Skin of body (tissue), 2 donors: ENCODE results near the gene HDAC4. TPM values are rescaled to one million over a fixed set of nuclear protein-coding genes. Genes with fewer than 3 reads are reported as not detected.

ENCODE experiments used
- DNase-seq: peaks from one replicate; lab custom pipeline; 2025; lab: John Stamatoyannopoulos, UW
- total RNA-seq: library from RNA; depleted of rRNA; stranded (reverse); fragments of >200 nt; gene quantifications from one replicate; pipeline ENCODE4 v1.2.3, GENCODE V29; 2014

The HDAC4 gene
- total RNA-seq, 1 donor from 2014 or later = 22.8 TPM

GRCh38 chr2:239429473-239430350 lies 28.9 kb upstream of the HDAC4 start:
- DNase-seq = peak; percentile 11

GRCh38 chr2:239425631-239426030 lies 24.8 kb upstream of the HDAC4 start:
- DNase-seq = no peak

- DNase-seq = no peak
Measured at GRCh38 chr2:239424337-239425045, 23.7 kb upstream of the HDAC4 start.

- DNase-seq = no peak
Measured at GRCh38 chr2:239423551-239423950, 22.7 kb upstream of the HDAC4 start.

GRCh38 chr2:239421851-239422250 lies 21.0 kb upstream of the HDAC4 start:
- DNase-seq = no peak

GRCh38 chr2:239420082-239420481 lies 19.3 kb upstream of the HDAC4 start:
- DNase-seq = no peak

- no peak for DNase-seq
Measured at GRCh38 chr2:239418918-239419317, 18.1 kb upstream of the HDAC4 start.

GRCh38 chr2:239412905-239413603 lies 12.2 kb upstream of the HDAC4 start:
- no peak for DNase-seq

GRCh38 chr2:239411549-239412319 lies 10.9 kb upstream of the HDAC4 start:
- DNase-seq = no peak

GRCh38 chr2:239411117-239411516 lies 10.3 kb upstream of the HDAC4 start:
- no peak for DNase-seq

GRCh38 chr2:239409976-239410375 lies 9.2 kb upstream of the HDAC4 start:
- no peak for DNase-seq

- DNase-seq = no peak
Measured at GRCh38 chr2:239407112-239407511, 6.3 kb upstream of the HDAC4 start.

GRCh38 chr2:239406316-239406995 lies 5.6 kb upstream of the HDAC4 start:
- no peak for DNase-seq

- DNase-seq = no peak
Measured at GRCh38 chr2:239405071-239405470, 4.3 kb upstream of the HDAC4 start.

GRCh38 chr2:239402666-239403065 lies 1.8 kb upstream of the HDAC4 start:
- no peak for DNase-seq

GRCh38 chr2:239401881-239402233 lies 1.0 kb upstream of the HDAC4 start:
- peak; percentile 50 for DNase-seq

- peak; percentile 99 for DNase-seq
Measured at GRCh38 chr2:239401067-239401880, 454 bp upstream of the HDAC4 start.

- DNase-seq = no peak
Measured at GRCh38 chr2:239399921-239400595, 762 bp downstream of the HDAC4 start.

- DNase-seq = no peak
Measured at GRCh38 chr2:239399433-239399920, 1.3 kb downstream of the HDAC4 start.
